GM12873 (cell line): ENCODE results near the gene MYO15B.

Experiments used
- CTCF ChIP-seq: IDR thresholded peaks from 2 replicates; pipeline ENCODE4 v1.5.1; 2012; ENCODE audit warnings: low read depth, mild to moderate bottlenecking, moderate library complexity, low read length, control low read depth; ENCODE audit not compliant: insufficient read depth; ENCODE audit errors: missing control alignments

MYO15B gene

GRCh38 chr17:75668489-75668888, 80.9 kb downstream of the MYO15B start:
- TF ChIP-seq CTCF, result no peak

- no peak for TF ChIP-seq CTCF
These were observed 83.3 kb downstream of the MYO15B start for GRCh38 chr17:75670868-75671267.

GRCh38 chr17:75672011-75672410, 84.4 kb downstream of the MYO15B start:
- no peak for TF ChIP-seq CTCF

GRCh38 chr17:75673487-75673886, 85.9 kb downstream of the MYO15B start:
- no peak for TF ChIP-seq CTCF
